Liver (tissue), 9 donors: ENCODE measurements around the gene ATF7. TPM values are rescaled to one million over a fixed set of nuclear protein-coding genes. Genes with fewer than 3 reads are reported as not detected.

Experiments used
- DNase-seq: peaks from one replicate; pipeline ENCODE4 v3.0.0-alpha.2; 2017; ENCODE audit warnings: low spot score
- H3K27ac ChIP-seq, 2 donors: one replicate each; pipeline ENCODE4 v1.7.0; 2013; ENCODE audit warnings: inconsistent platforms in 2 of 2, low read length in 2 of 2, control low read depth in 1 of 2, low read depth in 1 of 2, mild to moderate bottlenecking in 1 of 2
- H3K27me3 ChIP-seq, 4 donors: one replicate each; pipeline versions ENCODE4 v1.6.1 to v1.7.0; 2013; ENCODE audit warnings: low read length in 3 of 4, inconsistent platforms in 1 of 4, mild to moderate bottlenecking in 1 of 4, moderate library complexity in 1 of 4; ENCODE audit not compliant: control insufficient read depth in 4 of 4, insufficient read depth in 4 of 4
- H3K36me3 ChIP-seq, 4 donors: one replicate each; pipeline versions ENCODE4 v1.6.1 to v1.7.0; 2013; ENCODE audit warnings: low read length in 3 of 4, mild to moderate bottlenecking in 3 of 4, low read depth in 1 of 4, moderate library complexity in 1 of 4; ENCODE audit not compliant: control insufficient read depth in 4 of 4, insufficient read depth in 3 of 4
- H3K4me1 ChIP-seq, 4 donors: one replicate each; pipeline versions ENCODE4 v1.6.1 to v1.7.0; 2013; ENCODE audit warnings: low read length in 3 of 4, mild to moderate bottlenecking in 3 of 4, moderate library complexity in 1 of 4; ENCODE audit not compliant: control insufficient read depth in 4 of 4, insufficient read depth in 4 of 4
- H3K4me3 ChIP-seq, 3 donors: one replicate each; pipeline versions ENCODE4 v1.6.1 to v1.7.0; 2013; ENCODE audit warnings: low read length in 3 of 3, control low read depth in 1 of 3, low read depth in 1 of 3, mild to moderate bottlenecking in 1 of 3
- H3K9ac ChIP-seq, 2 donors: one replicate each; pipeline ENCODE4 v1.7.0; 2013; ENCODE audit warnings: low read length in 2 of 2, mild to moderate bottlenecking in 2 of 2, moderate library complexity in 2 of 2, control low read depth in 1 of 2, low read depth in 1 of 2
- H3K9me3 ChIP-seq, 4 donors: one replicate each; pipeline versions ENCODE4 v1.6.1 to v1.7.0; 2013; ENCODE audit warnings: low read length in 3 of 4; ENCODE audit not compliant: control insufficient read depth in 4 of 4
- EGR1 ChIP-seq, 2 donors: IDR thresholded peaks; 2 replicates each; pipeline ENCODE4 v1.6.1; 2016 to 2018; ENCODE audit warnings: antibody characterized with exemption in 2 of 2, low read depth in 2 of 2
- FOXA1 ChIP-seq: IDR thresholded peaks from 2 replicates; pipeline ENCODE4 v1.6.1; 2016; ENCODE audit warnings: antibody characterized with exemption
- FOXA2 ChIP-seq: IDR thresholded peaks from 2 replicates; pipeline ENCODE4 v1.6.1; 2016; ENCODE audit warnings: antibody characterized with exemption
- GABPA ChIP-seq, 2 donors: IDR thresholded peaks in 1 of 2; conservative IDR thresholded peaks in 1 of 2; 2 replicates each; pipeline ENCODE4 v1.6.1; 2016; ENCODE audit warnings: antibody characterized with exemption in 2 of 2, mild to moderate bottlenecking in 1 of 2, moderate library complexity in 1 of 2
- HNF4A ChIP-seq, 2 donors: conservative IDR thresholded peaks; 2 replicates each; pipeline ENCODE4 v1.6.1; 2016; ENCODE audit warnings: antibody characterized with exemption in 2 of 2, mild to moderate bottlenecking in 2 of 2
- HNF4G ChIP-seq: IDR thresholded peaks from 2 replicates; pipeline ENCODE4 v1.6.1; 2016; ENCODE audit warnings: antibody characterized with exemption
- JUND ChIP-seq, 2 donors: IDR thresholded peaks; 2 replicates each; pipeline ENCODE4 v1.6.1; 2016; ENCODE audit warnings: antibody characterized with exemption in 2 of 2
- NR2F2 ChIP-seq: IDR thresholded peaks from 2 replicates; pipeline ENCODE4 v1.6.1; 2016; ENCODE audit warnings: antibody characterized with exemption
- RAD21 ChIP-seq, 2 donors: IDR thresholded peaks; 2 replicates each; pipeline ENCODE4 v1.6.1; 2016; ENCODE audit warnings: antibody characterized with exemption in 2 of 2, mild to moderate bottlenecking in 2 of 2
- RXRA ChIP-seq, 2 donors: IDR thresholded peaks; 2 replicates each; pipeline ENCODE4 v1.6.1; 2017 to 2018; ENCODE audit warnings: antibody characterized with exemption in 2 of 2, mild to moderate bottlenecking in 1 of 2
- SP1 ChIP-seq: IDR thresholded peaks from 2 replicates; pipeline ENCODE4 v1.6.1; 2018; ENCODE audit warnings: antibody characterized with exemption, mild to moderate bottlenecking
- TAF1 ChIP-seq: conservative IDR thresholded peaks from 2 replicates; pipeline ENCODE4 v1.6.1; 2016; ENCODE audit warnings: antibody characterized with exemption, mild to moderate bottlenecking
- YY1 ChIP-seq: IDR thresholded peaks from 2 replicates; pipeline ENCODE4 v1.6.1; 2016; ENCODE audit warnings: antibody characterized with exemption, mild to moderate bottlenecking
- WGBS: extraction: QIAGEN DNeasy Blood & Tissue Kit; methylation state at CpG from one replicate; pipeline ENCODE4 v1.1.7; 2013; 5-methylcytosine and 5-hydroxymethylcytosine counted together
- polyA plus RNA-seq, 2 donors: library from polyadenylated mRNA; stranded (reverse) in 1 of 2; unstranded in 1 of 2; fragments of 200-250 nt in 1 of 2; fragments of >200 nt in 1 of 2; fragmentation: Nextera tagmentation in 1 of 2; extraction: Ambion mirVana in 1 of 2; gene quantifications; one replicate each; pipeline versions ENCODE4 v1.2.1 to v1.2.3, GENCODE V29; 2013 to 2015
- total RNA-seq, 2 donors: library from RNA; depleted of rRNA; stranded (reverse); fragments of >200 nt; gene quantifications; one replicate each; pipeline ENCODE4 v1.2.3, GENCODE V29; 2014
- TF ChIP-seq, protein P1 (sequence below): fragments of 150-350 bp; IDR thresholded peaks from 2 replicates; pipeline ENCODE4 v1.5.1; 2017; ENCODE audit warnings: improper control_type of control experiment, low read depth, low read length; ENCODE audit not compliant: missing input control
- TF ChIP-seq, protein P2 (sequence below): IDR thresholded peaks from 2 replicates; pipeline ENCODE4 v1.6.1; 2016; ENCODE audit warnings: antibody characterized with exemption
- TF ChIP-seq, protein P3 (sequence below): IDR thresholded peaks from 2 replicates; pipeline ENCODE4 v1.6.1; 2016; ENCODE audit warnings: antibody characterized with exemption
- TF ChIP-seq, protein P4 (sequence below): IDR thresholded peaks from 2 replicates; pipeline ENCODE4 v1.6.1; 2016; ENCODE audit warnings: antibody characterized with exemption
- TF ChIP-seq, protein P5 (sequence below): IDR thresholded peaks from 2 replicates; pipeline ENCODE4 v1.6.1; 2016; ENCODE audit warnings: antibody characterized with exemption, mild to moderate bottlenecking
- donor health status: healthy.
- donor health status: healthy.
- donor health status: healthy.
- donor health status: healthy.
- donor health status: healthy.

Gene ATF7
- total and polyA plus RNA-seq, 4 donors, result 5.3 to 14.5 (median 9.9) TPM

DNA sequence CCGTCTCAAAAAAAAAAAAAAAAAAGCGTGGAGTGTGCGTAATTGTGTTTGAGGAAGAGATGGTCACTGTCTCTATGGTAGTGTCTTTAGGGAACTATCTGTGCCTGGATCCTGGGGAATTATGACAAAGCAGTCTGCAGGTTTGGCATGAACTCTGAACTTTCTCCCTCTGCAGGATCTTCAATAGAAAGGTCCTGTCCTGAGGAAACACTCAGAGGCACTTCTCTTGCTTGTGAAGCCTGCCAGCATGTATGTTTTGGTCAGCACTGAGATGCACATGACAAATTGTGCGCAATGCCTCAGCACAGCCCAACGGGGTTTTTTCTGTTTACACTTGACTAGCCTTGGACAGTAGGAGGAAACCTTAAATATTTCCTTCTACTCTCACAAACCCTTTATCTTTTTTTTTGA lies 46.6 kb downstream of the ATF7 start:
- TF ChIP-seq, protein P1, sequence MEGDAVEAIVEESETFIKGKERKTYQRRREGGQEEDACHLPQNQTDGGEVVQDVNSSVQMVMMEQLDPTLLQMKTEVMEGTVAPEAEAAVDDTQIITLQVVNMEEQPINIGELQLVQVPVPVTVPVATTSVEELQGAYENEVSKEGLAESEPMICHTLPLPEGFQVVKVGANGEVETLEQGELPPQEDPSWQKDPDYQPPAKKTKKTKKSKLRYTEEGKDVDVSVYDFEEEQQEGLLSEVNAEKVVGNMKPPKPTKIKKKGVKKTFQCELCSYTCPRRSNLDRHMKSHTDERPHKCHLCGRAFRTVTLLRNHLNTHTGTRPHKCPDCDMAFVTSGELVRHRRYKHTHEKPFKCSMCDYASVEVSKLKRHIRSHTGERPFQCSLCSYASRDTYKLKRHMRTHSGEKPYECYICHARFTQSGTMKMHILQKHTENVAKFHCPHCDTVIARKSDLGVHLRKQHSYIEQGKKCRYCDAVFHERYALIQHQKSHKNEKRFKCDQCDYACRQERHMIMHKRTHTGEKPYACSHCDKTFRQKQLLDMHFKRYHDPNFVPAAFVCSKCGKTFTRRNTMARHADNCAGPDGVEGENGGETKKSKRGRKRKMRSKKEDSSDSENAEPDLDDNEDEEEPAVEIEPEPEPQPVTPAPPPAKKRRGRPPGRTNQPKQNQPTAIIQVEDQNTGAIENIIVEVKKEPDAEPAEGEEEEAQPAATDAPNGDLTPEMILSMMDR, result no peak
- no peak for TF ChIP-seq GABPA (IDR thresholded peaks at IDR 0.05 in 1 of 2, conservative IDR thresholded peaks at IDR 0.05 in 1 of 2)
- TF ChIP-seq, protein P2, sequence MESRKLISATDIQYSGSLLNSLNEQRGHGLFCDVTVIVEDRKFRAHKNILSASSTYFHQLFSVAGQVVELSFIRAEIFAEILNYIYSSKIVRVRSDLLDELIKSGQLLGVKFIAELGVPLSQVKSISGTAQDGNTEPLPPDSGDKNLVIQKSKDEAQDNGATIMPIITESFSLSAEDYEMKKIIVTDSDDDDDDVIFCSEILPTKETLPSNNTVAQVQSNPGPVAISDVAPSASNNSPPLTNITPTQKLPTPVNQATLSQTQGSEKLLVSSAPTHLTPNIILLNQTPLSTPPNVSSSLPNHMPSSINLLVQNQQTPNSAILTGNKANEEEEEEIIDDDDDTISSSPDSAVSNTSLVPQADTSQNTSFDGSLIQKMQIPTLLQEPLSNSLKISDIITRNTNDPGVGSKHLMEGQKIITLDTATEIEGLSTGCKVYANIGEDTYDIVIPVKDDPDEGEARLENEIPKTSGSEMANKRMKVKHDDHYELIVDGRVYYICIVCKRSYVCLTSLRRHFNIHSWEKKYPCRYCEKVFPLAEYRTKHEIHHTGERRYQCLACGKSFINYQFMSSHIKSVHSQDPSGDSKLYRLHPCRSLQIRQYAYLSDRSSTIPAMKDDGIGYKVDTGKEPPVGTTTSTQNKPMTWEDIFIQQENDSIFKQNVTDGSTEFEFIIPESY, result no peak
- TF ChIP-seq RXRA (IDR thresholded peaks at IDR 0.05), result no peak
- no peak for TF ChIP-seq TAF1
- no peak overlapping the region for H3K27ac ChIP-seq

DNA sequence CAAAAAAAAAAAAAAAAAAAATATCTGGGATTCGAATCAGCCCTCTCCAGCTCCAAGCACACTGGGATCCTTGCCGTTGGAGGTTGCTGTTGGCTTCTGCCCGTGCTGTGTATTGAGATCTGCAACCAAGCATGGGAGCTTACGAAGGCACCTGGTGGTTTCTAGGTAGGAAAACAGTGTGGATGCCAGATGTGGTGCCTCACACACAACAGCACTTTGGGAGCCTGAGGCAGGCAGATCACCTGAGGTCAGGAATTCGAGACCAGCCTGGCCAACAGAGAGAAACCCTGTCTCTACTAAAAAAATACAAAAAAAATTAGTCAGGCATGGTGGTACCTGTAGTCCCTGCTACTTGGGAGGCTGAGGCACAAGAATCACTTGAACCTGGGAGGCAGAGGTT lies 47.4 kb downstream of the ATF7 start:
- H3K27me3 ChIP-seq, result no peaks in the 10 kb centered on the region
- H3K4me1 ChIP-seq, result no peaks in the 10 kb centered on the region
- H3K9ac ChIP-seq, result no peak overlapping the region
- no peaks in the 10 kb centered on the region for H3K9me3 ChIP-seq
- 93% methylated on average over 5 of the region's 5 CpGs for whole genome bisulfite sequencing
- no peak overlapping the region for H3K27ac ChIP-seq
- DNase-seq, result no peak
- peaks cover 0 to 4% (median 0%) of the 10 kb centered on the region in 4 donors for H3K36me3 ChIP-seq
- no peak overlapping the region for H3K4me3 ChIP-seq
- TF ChIP-seq RAD21 (IDR thresholded peaks at IDR 0.05) (no peak), SP1 (no peak), HNF4A (conservative IDR thresholded peaks at IDR 0.05) (no peak), EGR1 (IDR thresholded peaks at IDR 0.05; ENCODE audit: low read depth in 2 of 2) (no peak), FOXA1 (no peak), NR2F2 (no peak), FOXA2 (no peak), TAF1 (no peak), RXRA (IDR thresholded peaks at IDR 0.05) (no peak), YY1 (no peak), JUND (IDR thresholded peaks at IDR 0.05) (no peak), GABPA (IDR thresholded peaks at IDR 0.05 in 1 of 2, conservative IDR thresholded peaks at IDR 0.05 in 1 of 2) (no peak), HNF4G (no peak)
- TF ChIP-seq, protein P3, sequence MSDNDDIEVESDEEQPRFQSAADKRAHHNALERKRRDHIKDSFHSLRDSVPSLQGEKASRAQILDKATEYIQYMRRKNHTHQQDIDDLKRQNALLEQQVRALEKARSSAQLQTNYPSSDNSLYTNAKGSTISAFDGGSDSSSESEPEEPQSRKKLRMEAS, result no peak
- TF ChIP-seq, protein P1, result no peak
- TF ChIP-seq, protein P4, sequence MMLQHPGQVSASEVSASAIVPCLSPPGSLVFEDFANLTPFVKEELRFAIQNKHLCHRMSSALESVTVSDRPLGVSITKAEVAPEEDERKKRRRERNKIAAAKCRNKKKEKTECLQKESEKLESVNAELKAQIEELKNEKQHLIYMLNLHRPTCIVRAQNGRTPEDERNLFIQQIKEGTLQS, result no peak
- TF ChIP-seq, protein P5, sequence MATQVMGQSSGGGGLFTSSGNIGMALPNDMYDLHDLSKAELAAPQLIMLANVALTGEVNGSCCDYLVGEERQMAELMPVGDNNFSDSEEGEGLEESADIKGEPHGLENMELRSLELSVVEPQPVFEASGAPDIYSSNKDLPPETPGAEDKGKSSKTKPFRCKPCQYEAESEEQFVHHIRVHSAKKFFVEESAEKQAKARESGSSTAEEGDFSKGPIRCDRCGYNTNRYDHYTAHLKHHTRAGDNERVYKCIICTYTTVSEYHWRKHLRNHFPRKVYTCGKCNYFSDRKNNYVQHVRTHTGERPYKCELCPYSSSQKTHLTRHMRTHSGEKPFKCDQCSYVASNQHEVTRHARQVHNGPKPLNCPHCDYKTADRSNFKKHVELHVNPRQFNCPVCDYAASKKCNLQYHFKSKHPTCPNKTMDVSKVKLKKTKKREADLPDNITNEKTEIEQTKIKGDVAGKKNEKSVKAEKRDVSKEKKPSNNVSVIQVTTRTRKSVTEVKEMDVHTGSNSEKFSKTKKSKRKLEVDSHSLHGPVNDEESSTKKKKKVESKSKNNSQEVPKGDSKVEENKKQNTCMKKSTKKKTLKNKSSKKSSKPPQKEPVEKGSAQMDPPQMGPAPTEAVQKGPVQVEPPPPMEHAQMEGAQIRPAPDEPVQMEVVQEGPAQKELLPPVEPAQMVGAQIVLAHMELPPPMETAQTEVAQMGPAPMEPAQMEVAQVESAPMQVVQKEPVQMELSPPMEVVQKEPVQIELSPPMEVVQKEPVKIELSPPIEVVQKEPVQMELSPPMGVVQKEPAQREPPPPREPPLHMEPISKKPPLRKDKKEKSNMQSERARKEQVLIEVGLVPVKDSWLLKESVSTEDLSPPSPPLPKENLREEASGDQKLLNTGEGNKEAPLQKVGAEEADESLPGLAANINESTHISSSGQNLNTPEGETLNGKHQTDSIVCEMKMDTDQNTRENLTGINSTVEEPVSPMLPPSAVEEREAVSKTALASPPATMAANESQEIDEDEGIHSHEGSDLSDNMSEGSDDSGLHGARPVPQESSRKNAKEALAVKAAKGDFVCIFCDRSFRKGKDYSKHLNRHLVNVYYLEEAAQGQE, result no peak
- TF ChIP-seq, protein P2, result no peak

More for the DNA sequence above, 46.6 kb downstream of the ATF7 start:
- no peaks in the 10 kb centered on the region for H3K9me3 ChIP-seq
- no peaks in the 10 kb centered on the region for H3K27me3 ChIP-seq
- H3K4me1 ChIP-seq, result no peaks in the 10 kb centered on the region
- H3K4me3 ChIP-seq, result no peak overlapping the region
- no peak overlapping the region for H3K9ac ChIP-seq
- WGBS, result 83% methylated on average over 5 of the region's 5 CpGs
- peaks cover 0 to 4% (median 0%) of the 10 kb centered on the region in 4 donors for H3K36me3 ChIP-seq
- DNase-seq, result no peak
